GM13977 (cell line): Measurements from ENCODE around the gene USP19.

Experiments used
- DNase-seq: peaks from one replicate; pipeline ENCODE4 v3.0.0; 2012; ENCODE audit warnings: low spot score
- CTCF ChIP-seq: IDR thresholded peaks from 2 replicates; pipeline ENCODE4 v1.5.1; 2012; ENCODE audit warnings: mild to moderate bottlenecking, control low read depth; ENCODE audit not compliant: insufficient read depth; ENCODE audit errors: extremely low read depth, missing control alignments
- in situ Hi-C: fragments of 300-500 bp; cut with MboI; formaldehyde crosslinking; loops from one replicate; pipeline ENCODE4 v1.12.0; 2022; ENCODE audit warnings: low sequenced_read_pairs, low pct_unique_long_range_greater_than_20kb, mixed read lengths, inconsistent platforms; ENCODE audit not compliant: unreplicated experiment

The USP19 gene

GRCh38 chr3:49157289-49157688, 36.7 kb upstream of the USP19 start:
- TF ChIP-seq CTCF, result no peak
- in situ Hi-C loops, result loop anchor here (25.0 kb wide), 1 partner anchor 280 kb away; the partner anchor contains the start of gene NICN1

DNA sequence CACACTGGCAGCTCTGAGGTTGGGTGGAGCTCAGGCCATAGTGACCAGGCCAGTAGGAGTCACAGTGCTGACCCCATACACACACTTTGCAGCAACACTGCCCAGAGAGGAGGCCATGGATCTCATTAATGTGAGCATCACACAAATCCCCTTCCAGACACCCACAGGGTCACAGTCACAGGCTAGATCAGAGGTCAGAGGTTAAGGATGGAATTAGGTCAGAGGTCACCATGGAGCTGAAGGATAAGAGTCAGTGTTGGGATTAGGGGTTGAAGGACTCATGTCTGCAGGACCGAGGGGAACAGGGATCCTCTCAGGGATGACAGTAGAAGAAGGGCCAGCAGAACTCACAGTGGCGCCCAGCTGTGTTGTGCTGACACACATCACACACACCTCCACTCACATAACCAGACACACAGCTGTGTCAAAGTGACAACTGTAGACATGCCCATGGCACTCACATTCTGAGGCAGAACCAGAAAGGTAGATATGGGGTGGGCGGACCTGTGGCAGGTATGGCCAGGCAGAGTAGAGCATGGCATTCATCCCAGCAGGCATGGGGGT, 32.8 kb upstream of the USP19 start:
- DNase-seq, result no peak
- no peak for TF ChIP-seq CTCF
- in situ Hi-C loops, result loop anchor here (25.0 kb wide), 1 partner anchor 284 kb away; the partner anchor contains the start of gene NICN1

More at GRCh38 chr3:49157289-49157688, 36.7 kb upstream of the USP19 start:
- DNase-seq, result no peak

GRCh38 chr3:49151610-49152009, 31.0 kb upstream of the USP19 start:
- TF ChIP-seq CTCF, result no peak
- no peak for DNase-seq
- in situ Hi-C loops, result loop anchor here (25.0 kb wide), 1 partner anchor 286 kb away; the partner anchor contains the start of gene NICN1

GRCh38 chr3:49148159-49148558, 27.5 kb upstream of the USP19 start:
- in situ Hi-C loops, result no loop called here
- TF ChIP-seq CTCF, result no peak

DNA sequence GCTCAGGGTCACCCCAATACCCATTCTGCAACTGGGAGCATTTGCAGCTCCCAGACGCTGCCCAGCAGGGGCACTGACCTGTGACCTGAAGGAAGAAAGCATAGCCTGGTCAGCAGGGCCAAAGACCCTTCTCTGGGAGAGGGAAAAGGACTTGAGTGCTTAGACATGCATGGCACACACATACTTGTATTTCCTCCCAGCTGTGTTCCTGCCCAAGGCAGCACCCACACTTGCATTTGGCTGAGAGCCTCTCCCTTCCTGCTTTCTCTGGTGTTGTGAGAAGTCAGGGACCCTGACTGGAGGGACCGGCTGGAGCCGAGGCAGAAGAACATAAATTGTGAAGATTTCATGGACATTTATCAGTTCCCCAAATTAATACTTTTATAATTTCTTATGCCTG, 19.5 kb upstream of the USP19 start:
- TF ChIP-seq CTCF, result no peak
- in situ Hi-C loops, result no loop called here
- no peak for DNase-seq

More at GRCh38 chr3:49148159-49148558, 27.5 kb upstream of the USP19 start:
- DNase-seq, result no peak

GRCh38 chr3:49135499-49135898, 14.9 kb upstream of the USP19 start:
- no peak for TF ChIP-seq CTCF
- in situ Hi-C loops, result no loop called here
- no peak for DNase-seq
